Common myeloid progenitor, CD34-positive (primary cell): Measurements from ENCODE around the gene DENND1B.

ENCODE experiments used
- CTCF ChIA-PET: fragments of 350-600 bp; sonication (Branson Sonifier 250); formaldehyde crosslinking; loops from one replicate; lab custom pipeline; 2021; ENCODE audit warnings: antibody characterized with exemption; lab: Charles Lee
- POLR2A ChIA-PET: fragments of 350-600 bp; sonication (Branson Sonifier 250); formaldehyde crosslinking; loops from one replicate; lab custom pipeline; 2021; ENCODE audit warnings: antibody characterized with exemption; lab: Charles Lee
- DNase-seq, 3 donors: peaks; one replicate each; pipeline versions ENCODE4 v3.0.0 to v3.0.0-alpha.2; 2013
- H3K27ac ChIP-seq, 2 experiments: 1 replicate in 1 of 2; 2 replicates in 1 of 2; pipeline ENCODE4 v1.7.0; 2013; ENCODE audit warnings: inconsistent platforms in 2 of 2, low read length in 2 of 2, mild to moderate bottlenecking in 2 of 2, low read depth in 1 of 2, moderate library complexity in 1 of 2; ENCODE audit not compliant: severe bottlenecking in 2 of 2, insufficient read depth in 1 of 2, poor library complexity in 1 of 2
- H3K27me3 ChIP-seq, 5 experiments: replicated peaks in 2 of 5; 1 replicate in 3 of 5; 2 replicates in 2 of 5; pipeline versions ENCODE4 v1.6.1 to v1.7.0; 2013; ENCODE audit warnings: low read length in 4 of 5, mild to moderate bottlenecking in 2 of 5, moderate library complexity in 2 of 5, inconsistent platforms in 1 of 5; ENCODE audit not compliant: insufficient read depth in 5 of 5, control insufficient read depth in 4 of 5
- H3K36me3 ChIP-seq, 4 experiments: 1 replicate in 2 of 4; 2 replicates in 2 of 4; pipeline versions ENCODE4 v1.6.1 to v1.7.0; 2013; ENCODE audit warnings: low read length in 3 of 4, control low read depth in 1 of 4, mild to moderate bottlenecking in 1 of 4; ENCODE audit not compliant: control insufficient read depth in 4 of 4, insufficient read depth in 4 of 4
- H3K4me1 ChIP-seq, 4 experiments: 1 replicate in 3 of 4; 2 replicates in 1 of 4; pipeline versions ENCODE4 v1.6.1 to v1.7.1; 2013; ENCODE audit warnings: low read length in 3 of 4, mild to moderate bottlenecking in 3 of 4, control low read depth in 1 of 4, inconsistent platforms in 1 of 4, moderate library complexity in 1 of 4; ENCODE audit not compliant: control insufficient read depth in 4 of 4, insufficient read depth in 4 of 4; ENCODE audit errors: control extremely low read depth in 1 of 4
- H3K4me3 ChIP-seq, 7 experiments: 1 replicate in 4 of 7; 2 replicates in 3 of 7; pipeline versions ENCODE4 v1.5.1 to v1.7.0; 2013; ENCODE audit warnings: mild to moderate bottlenecking in 7 of 7, low read length in 6 of 7, moderate library complexity in 6 of 7, inconsistent platforms in 2 of 7, low read depth in 2 of 7, control low read depth in 1 of 7; ENCODE audit not compliant: insufficient read depth in 4 of 7, control insufficient read depth in 1 of 7; ENCODE audit errors: extremely low read depth in 1 of 7
- H3K9me3 ChIP-seq, 5 experiments: 1 replicate in 4 of 5; 2 replicates in 1 of 5; pipeline versions ENCODE4 v1.6.1 to v1.7.1; 2013; ENCODE audit warnings: low read length in 4 of 5, mild to moderate bottlenecking in 2 of 5, inconsistent platforms in 1 of 5, low read depth in 1 of 5, moderate library complexity in 1 of 5; ENCODE audit not compliant: control insufficient read depth in 4 of 5, insufficient read depth in 2 of 5; ENCODE audit errors: control extremely low read depth in 1 of 5
- WGBS: methylation state at CpG from one replicate; pipeline ENCODE4 v1.1.5; 2013; ENCODE audit not compliant: insufficient coverage; 5-methylcytosine and 5-hydroxymethylcytosine counted together

The DENND1B gene

DNA sequence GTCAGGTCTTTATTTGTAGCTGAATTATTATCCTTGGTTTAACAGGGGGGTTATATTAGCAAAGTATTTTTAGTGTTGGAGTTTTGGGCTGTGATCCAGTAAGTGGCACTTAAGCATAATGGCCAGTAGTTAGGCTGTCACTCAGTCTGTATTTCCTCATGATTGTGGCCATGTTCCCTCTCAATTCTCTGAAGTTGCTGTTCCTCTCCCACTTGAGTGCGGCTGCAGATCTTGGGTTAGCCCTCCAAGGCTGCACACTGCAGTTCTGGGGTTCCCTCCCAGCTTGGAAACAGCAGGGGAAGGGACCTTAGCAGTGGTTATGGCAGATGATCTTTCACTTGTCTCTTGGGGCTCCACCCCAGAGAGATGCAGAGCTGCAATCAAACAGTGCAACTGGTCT, 23.2 kb upstream of the DENND1B start:
- Histone ChIP-seq H3K4me3 (no peak overlapping the region), H3K9me3 (peaks cover 1 to 55% (median 26%) of the 10 kb centered on the region in 5 experiments), H3K27ac (no peak overlapping the region), H3K27me3 (no peaks in the 10 kb centered on the region), H3K36me3 (no peaks in the 10 kb centered on the region), H3K4me1 (no peaks in the 10 kb centered on the region)
- 0% methylated on average over 1 of the region's 1 CpG for WGBS
- POLR2A ChIA-PET: no interaction called here
- CTCF ChIA-PET: interaction anchor here (1.5 kb wide), 1 partner anchor 62 kb away, joined by 3 read pairs; no protein-coding TSS in a partner anchor
- DNase-seq: no peak

DNA sequence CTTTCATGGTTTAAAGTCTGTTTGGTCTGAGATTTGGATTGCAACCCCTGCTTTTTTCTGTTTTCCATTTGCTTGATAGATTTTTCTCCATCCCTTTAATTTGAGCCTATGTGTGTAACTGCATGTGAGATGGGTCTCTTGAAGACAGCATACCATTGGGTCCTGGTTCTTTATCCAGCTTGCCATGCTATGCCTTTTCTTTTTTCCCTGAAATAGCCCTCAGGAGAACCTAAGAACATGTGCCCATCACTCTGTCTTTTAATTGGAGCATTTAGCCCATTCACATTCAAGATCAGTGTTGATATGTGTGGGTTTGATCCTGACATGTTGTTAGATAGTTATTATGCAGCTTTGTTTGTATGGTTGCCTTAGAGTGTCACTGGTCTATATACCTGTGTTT, 21.7 kb upstream of the DENND1B start:
- DNase-seq: peak in 2 of 3 donors; percentile 41 to 49
- H3K27me3 ChIP-seq: no peaks in the 10 kb centered on the region
- H3K27ac ChIP-seq: no peak overlapping the region
- ChIA-PET POLR2A (no interaction called here), CTCF (interaction anchor here (0.9 to 1.5 kb wide), 2 partner anchors 58 to 60 kb away, joined by 3 read pairs; no protein-coding TSS in a partner anchor)
- no peak overlapping the region for H3K4me3 ChIP-seq
- no peaks in the 10 kb centered on the region for H3K36me3 ChIP-seq
- peaks cover 3 to 61% (median 26%) of the 10 kb centered on the region in 5 experiments for H3K9me3 ChIP-seq
- H3K4me1 ChIP-seq: no peaks in the 10 kb centered on the region

DNA sequence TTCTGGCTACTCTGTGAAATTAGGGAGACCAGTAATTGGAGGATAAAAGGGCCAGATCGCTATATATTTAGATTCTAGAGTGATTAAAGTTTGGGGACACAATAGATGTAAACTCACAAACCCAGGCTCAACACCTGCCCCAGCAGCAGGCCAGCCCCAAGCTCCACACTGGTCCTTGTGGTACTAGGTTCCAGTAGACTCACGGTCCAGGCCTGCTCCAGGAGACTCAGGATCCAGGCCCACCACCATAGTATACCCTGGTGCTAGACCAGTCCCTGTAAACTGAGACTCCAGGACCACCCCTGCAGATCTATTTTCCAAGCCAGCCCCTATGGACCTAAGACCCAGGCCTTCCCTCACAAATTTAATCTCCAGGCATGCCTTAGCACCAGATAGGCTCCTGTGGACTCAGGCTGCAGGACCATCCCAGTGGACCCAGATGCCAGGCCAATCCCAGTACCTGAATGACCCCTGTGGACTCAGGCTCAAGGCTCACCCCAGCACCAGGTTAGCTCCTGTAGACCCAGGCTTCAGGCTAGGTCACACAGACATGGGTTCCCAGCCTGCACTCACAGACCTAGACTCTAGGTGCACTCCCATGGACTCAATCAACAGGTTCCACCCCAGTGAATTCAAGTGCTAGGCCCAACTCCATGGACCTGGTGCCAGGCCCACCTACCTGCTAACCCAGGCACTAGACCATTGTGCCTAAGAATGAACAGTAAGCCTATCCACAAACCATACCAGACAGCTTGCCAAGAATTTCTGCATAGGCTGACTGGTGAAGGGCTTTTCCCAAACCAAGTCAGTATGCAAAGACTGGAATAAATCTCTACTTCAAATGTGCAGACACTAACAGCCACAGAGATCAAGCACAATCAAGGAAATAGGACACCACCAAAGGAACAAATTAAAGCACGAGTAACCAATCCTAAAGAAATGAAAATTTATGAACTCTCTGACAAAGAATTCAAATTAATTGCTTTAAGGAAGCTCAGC, 13.8 kb upstream of the DENND1B start:
- Histone ChIP-seq H3K27me3 (no peaks in the 10 kb centered on the region), H3K4me3 (no peak overlapping the region), H3K4me1 (no peaks in the 10 kb centered on the region), H3K27ac (no peak overlapping the region), H3K9me3 (peaks cover 0 to 12% (median 1%) of the 10 kb centered on the region in 5 experiments), H3K36me3 (no peaks in the 10 kb centered on the region)
- CTCF ChIA-PET: interaction anchor here (1.3 kb wide), 1 partner anchor 80 kb away, joined by 4 read pairs; no protein-coding TSS in a partner anchor
- WGBS: 100% methylated on average over 1 of the region's 3 CpGs
- POLR2A ChIA-PET: no interaction called here
- no peak for DNase-seq

DNA sequence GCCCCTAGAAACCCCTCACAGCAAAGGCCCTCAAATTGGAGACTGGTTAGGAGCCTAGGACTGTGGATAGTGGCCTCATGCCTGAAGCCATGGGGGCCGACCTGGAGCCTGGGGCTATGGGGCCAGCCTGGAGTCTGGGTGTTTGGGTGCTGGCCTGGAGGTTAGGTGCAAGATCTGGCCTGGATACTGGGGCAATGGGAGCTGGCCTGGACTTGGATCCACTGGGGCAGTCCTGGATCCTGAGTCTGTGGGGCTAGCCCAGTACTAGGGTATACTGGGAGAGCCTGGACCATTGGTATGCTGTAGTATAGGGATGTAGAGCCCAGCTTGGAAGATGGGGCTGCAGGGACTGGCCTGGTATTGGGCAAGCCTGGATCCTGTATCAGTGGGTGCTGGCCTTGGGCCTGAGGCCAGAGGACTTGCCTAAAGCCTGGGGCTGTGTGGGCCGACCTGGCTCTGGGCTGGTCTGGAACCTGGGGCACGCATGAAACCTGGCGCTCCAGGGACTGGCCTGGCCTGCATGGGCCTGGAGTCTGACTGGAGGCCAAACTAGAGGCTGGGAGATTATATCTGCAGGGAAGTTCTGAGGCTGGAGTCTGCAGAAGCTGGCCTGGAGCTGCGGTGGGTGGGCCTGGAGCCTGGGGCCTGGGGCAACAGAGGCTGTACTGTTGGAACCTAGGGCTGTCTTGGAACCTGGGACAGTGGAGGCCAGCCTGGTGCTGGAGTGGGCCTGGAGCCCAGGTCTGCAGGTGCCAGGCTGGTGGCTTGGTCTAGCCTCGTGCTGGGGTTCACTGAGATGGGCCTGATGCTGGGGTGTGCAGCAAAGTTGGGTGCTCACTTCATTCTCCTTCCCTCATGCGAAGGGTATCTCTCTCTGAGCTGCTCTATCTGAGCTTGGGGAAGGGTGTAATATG, 12.6 kb upstream of the DENND1B start:
- no peak overlapping the region for H3K4me3 ChIP-seq
- DNase-seq: no peak
- no peaks in the 10 kb centered on the region for H3K27me3 ChIP-seq
- peaks cover 0 to 6% (median 4%) of the 10 kb centered on the region in 4 experiments for H3K4me1 ChIP-seq
- ChIA-PET CTCF (interaction anchor here (1.3 kb wide), 1 partner anchor 81 kb away, joined by 4 read pairs; no protein-coding TSS in a partner anchor), POLR2A (no interaction called here)
- H3K36me3 ChIP-seq: no peaks in the 10 kb centered on the region
- 94% methylated on average over 6 of the region's 7 CpGs for WGBS
- H3K9me3 ChIP-seq: peaks cover 0 to 8% (median 0%) of the 10 kb centered on the region in 5 experiments
- no peak overlapping the region for H3K27ac ChIP-seq

DNA sequence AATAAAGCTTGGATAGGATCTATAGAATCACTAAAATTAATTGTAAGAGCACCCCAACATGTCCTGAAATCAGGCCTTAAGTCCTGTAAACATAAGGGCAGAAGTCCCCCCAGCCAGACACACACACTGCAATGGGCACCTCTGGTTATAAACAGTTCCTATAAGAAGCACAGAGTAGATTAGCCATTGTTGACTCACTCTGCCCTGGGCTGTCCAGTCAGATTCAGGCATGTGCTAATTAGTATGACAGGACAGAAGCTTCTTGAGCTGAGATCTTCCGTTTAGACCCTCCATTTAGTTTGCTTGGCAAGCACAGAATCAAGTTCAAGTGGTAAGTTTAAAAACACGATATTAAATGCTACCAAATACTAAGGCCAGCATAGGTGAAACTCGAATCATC, 11.8 kb upstream of the DENND1B start:
- peaks cover 2 to 14% (median 9%) of the 10 kb centered on the region in 4 experiments for H3K4me1 ChIP-seq
- 40% methylated on average over 2 of the region's 3 CpGs for WGBS
- H3K27me3 ChIP-seq: no peaks in the 10 kb centered on the region
- DNase-seq: no peak
- no peak overlapping the region for H3K4me3 ChIP-seq
- peaks cover 0 to 6% (median 0%) of the 10 kb centered on the region in 5 experiments for H3K9me3 ChIP-seq
- no peak overlapping the region for H3K27ac ChIP-seq
- ChIA-PET POLR2A (no interaction called here), CTCF (interaction anchor here (1.0 kb wide), 1 partner anchor 55 kb away, joined by 3 read pairs; no protein-coding TSS in a partner anchor)
- H3K36me3 ChIP-seq: no peaks in the 10 kb centered on the region

DNA sequence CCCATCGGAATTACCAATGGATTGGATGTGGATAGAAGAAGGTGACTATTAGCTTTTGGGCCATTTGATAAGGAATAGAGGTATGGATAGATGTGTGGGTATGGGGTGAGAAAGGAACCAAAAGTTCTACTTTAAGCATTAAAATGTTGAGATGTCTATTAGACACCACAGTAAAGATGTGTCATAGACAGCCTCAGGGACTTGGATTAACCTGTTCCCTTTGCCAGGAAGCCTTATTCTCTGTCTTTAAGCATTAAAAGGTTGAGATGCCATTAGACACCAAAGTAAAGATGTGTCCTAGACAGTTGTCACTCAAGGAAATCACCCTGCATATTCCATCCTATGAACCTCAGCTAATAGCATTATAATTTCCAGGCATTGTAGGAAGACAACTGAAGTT, 11.0 kb upstream of the DENND1B start:
- peaks cover 6 to 17% (median 12%) of the 10 kb centered on the region in 4 experiments for H3K4me1 ChIP-seq
- WGBS: 83% methylated on average over 1 of the region's 1 CpG
- H3K36me3 ChIP-seq: no peaks in the 10 kb centered on the region
- ChIA-PET POLR2A (no interaction called here), CTCF (interaction anchor here (1.0 to 1.1 kb wide), 2 partner anchors 56 to 167 kb away, joined by 3 read pairs; no protein-coding TSS in a partner anchor)
- no peak for DNase-seq
- no peak overlapping the region for H3K4me3 ChIP-seq
- H3K27ac ChIP-seq: no peak overlapping the region
- peaks cover 0 to 6% (median 0%) of the 10 kb centered on the region in 5 experiments for H3K9me3 ChIP-seq
- no peaks in the 10 kb centered on the region for H3K27me3 ChIP-seq
